ENCODE measurements around the gene ADPGK.

DNA sequence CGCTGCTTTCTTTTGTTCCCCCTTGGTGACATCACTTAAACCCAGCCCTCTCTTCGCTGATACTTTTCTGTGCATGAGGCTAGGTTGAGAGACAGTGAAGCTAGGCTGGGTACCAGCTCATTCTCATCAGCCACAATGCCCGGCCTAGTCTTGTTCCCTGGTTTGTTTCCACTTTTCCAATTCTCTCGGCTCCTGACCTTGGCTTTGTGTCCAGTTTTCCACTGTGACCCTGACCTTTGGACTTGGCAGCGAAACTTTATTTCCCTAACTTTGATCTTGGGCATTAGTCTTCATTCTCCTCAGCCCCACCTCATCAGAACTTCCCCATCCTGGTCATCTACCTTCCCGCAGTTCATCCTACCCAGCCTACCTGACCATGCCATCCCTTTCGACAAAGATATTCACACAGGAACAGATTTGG lies 908 bp upstream of the ADPGK start:
- TF ChIP-seq, protein P1, sequence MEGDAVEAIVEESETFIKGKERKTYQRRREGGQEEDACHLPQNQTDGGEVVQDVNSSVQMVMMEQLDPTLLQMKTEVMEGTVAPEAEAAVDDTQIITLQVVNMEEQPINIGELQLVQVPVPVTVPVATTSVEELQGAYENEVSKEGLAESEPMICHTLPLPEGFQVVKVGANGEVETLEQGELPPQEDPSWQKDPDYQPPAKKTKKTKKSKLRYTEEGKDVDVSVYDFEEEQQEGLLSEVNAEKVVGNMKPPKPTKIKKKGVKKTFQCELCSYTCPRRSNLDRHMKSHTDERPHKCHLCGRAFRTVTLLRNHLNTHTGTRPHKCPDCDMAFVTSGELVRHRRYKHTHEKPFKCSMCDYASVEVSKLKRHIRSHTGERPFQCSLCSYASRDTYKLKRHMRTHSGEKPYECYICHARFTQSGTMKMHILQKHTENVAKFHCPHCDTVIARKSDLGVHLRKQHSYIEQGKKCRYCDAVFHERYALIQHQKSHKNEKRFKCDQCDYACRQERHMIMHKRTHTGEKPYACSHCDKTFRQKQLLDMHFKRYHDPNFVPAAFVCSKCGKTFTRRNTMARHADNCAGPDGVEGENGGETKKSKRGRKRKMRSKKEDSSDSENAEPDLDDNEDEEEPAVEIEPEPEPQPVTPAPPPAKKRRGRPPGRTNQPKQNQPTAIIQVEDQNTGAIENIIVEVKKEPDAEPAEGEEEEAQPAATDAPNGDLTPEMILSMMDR (conservative IDR thresholded peaks at IDR 0.05; ENCODE audit: low read depth, low read length) = no peak
- no peak for TF ChIP-seq EZH2 (IDR thresholded peaks at IDR 0.05; ENCODE audit: borderline replicate concordance, low read depth, low read length, poor library complexity, severe bottlenecking)

Measured in A673 (cell line).